HepG2 (cell line): ENCODE data around the gene FRG1. TPM values are rescaled to one million over a fixed set of nuclear protein-coding genes. Genes with fewer than 3 reads are reported as not detected.
A peak's percentile ranks its signal among the peaks of the same experiment; 100 is the strongest.

ENCODE experiments used
- ATF7-NPFF ChIP-seq: sonication (generic); formaldehyde crosslinking; IDR thresholded peaks from 2 replicates; pipeline ENCODE4 v1.8.1; 2023; ENCODE audit warnings: mild to moderate bottlenecking, low read depth, missing genetic modification reagents, moderate library complexity
- BORCS8-MEF2B ChIP-seq: sonication (generic); formaldehyde crosslinking; IDR thresholded peaks from 2 replicates; pipeline ENCODE4 v1.8.0; 2022; ENCODE audit warnings: mild to moderate bottlenecking, missing genetic modification reagents
- CBFB ChIP-seq: sonication (generic); formaldehyde crosslinking; IDR thresholded peaks from 2 replicates; pipeline ENCODE4 v1.4.0; 2020; ENCODE audit warnings: missing genetic modification reagents
- CBX1 ChIP-seq: IDR thresholded peaks from one replicate; pipeline ENCODE4 v1.6.1; 2016; ENCODE audit warnings: antibody characterized with exemption, low read depth
- CREM ChIP-seq, 2 experiments: sonication (generic) in 1 of 2; formaldehyde crosslinking in 1 of 2; IDR thresholded peaks; 2 replicates each; pipeline versions ENCODE4 v1.4.0 to v1.6.1; 2016 to 2020; ENCODE audit warnings: antibody characterized with exemption in 1 of 2, mild to moderate bottlenecking in 1 of 2, missing genetic modification reagents in 1 of 2
- JUNB ChIP-seq: sonication (generic); formaldehyde crosslinking; IDR thresholded peaks from 2 replicates; pipeline ENCODE4 v1.8.0; 2022; ENCODE audit warnings: missing genetic modification reagents, mild to moderate bottlenecking, borderline replicate concordance
- KLF12 ChIP-seq: sonication (generic); formaldehyde crosslinking; IDR thresholded peaks from 2 replicates; pipeline ENCODE4 v1.4.0; 2020; ENCODE audit warnings: missing genetic modification reagents, borderline replicate concordance
- PRDM15 ChIP-seq: sonication (generic); formaldehyde crosslinking; IDR thresholded peaks from 2 replicates; pipeline ENCODE4 v1.4.0; 2020; ENCODE audit warnings: missing genetic modification reagents
- RBFOX2 ChIP-seq: fragments of 200-400 bp; formaldehyde crosslinking; IDR thresholded peaks from 2 replicates; pipeline ENCODE4 v1.6.1; 2017; ENCODE audit warnings: low read depth, mild to moderate bottlenecking, low read length
- ZBTB1 ChIP-seq: sonication (generic); formaldehyde crosslinking; IDR thresholded peaks from 2 replicates; pipeline ENCODE4 v1.4.0; 2020; ENCODE audit warnings: missing genetic modification reagents, borderline replicate concordance
- ZNF282 ChIP-seq: fragments of 450-650 bp; IDR thresholded peaks from 2 replicates; pipeline ENCODE4 v1.6.1; 2018; ENCODE audit not compliant: partially characterized antibody
- ZNF30 ChIP-seq: sonication (generic); formaldehyde crosslinking; IDR thresholded peaks from 2 replicates; pipeline ENCODE4 v1.5.0; 2020; ENCODE audit warnings: mild to moderate bottlenecking, missing genetic modification reagents
- ZNF605 ChIP-seq: sonication (generic); formaldehyde crosslinking; IDR thresholded peaks from 2 replicates; pipeline ENCODE4 v1.8.0; 2022; ENCODE audit warnings: mild to moderate bottlenecking, missing genetic modification reagents
- ZNF639 ChIP-seq: conservative IDR thresholded peaks from 2 replicates; pipeline ENCODE4 v1.6.1; 2018; ENCODE audit warnings: missing genetic modification reagents
- ZNF7 ChIP-seq: IDR thresholded peaks from 2 replicates; pipeline ENCODE4 v1.6.1; 2016; ENCODE audit warnings: missing biosample characterization, missing genetic modification reagents
- polyA plus RNA-seq, 8 experiments: library from polyadenylated mRNA; depleted of rRNA in 3 of 8; stranded (reverse) in 7 of 8; unstranded in 1 of 8; fragments of >200 nt; fragmentation: Illumina TruSeq in 4 of 8; extraction: Trizol in 4 of 8; gene quantifications; 2 replicates each; pipeline versions ENCODE4 v1.2.1 to v1.2.3, GENCODE V29; 2011 to 2016; ENCODE audit warnings: low read depth in 4 of 8, missing spikeins in 1 of 8, mixed read lengths in 1 of 8; ENCODE audit not compliant: insufficient read depth in 1 of 8
- total RNA-seq, 5 experiments: library from RNA; depleted of rRNA; stranded (reverse); fragments of >200 nt; fragmentation: Illumina TruSeq; extraction: Trizol; gene quantifications; 2 replicates each; pipeline ENCODE4 v1.2.3, GENCODE V29; 2016; ENCODE audit warnings: low read depth in 1 of 5
- TF ChIP-seq, protein P1 (sequence below): sonication (generic); formaldehyde crosslinking; IDR thresholded peaks from 2 replicates; pipeline ENCODE4 v1.5.0; 2020; ENCODE audit warnings: mild to moderate bottlenecking, missing genetic modification reagents
- TF ChIP-seq, protein P2 (sequence below): sonication (generic); formaldehyde crosslinking; IDR thresholded peaks from 2 replicates; pipeline ENCODE4 v1.5.0; 2020; ENCODE audit warnings: missing genetic modification reagents

Gene FRG1
- total and polyA plus RNA-seq, 2 of the 13 experiments (the other 11 are each of a cell fraction or from before 2014, with no cell fraction given), result 5.7 to 42.6 TPM

GRCh38 chr4:189940178-189941004 lies at the start of gene FRG1 (continued):
- TF ChIP-seq, protein P1, sequence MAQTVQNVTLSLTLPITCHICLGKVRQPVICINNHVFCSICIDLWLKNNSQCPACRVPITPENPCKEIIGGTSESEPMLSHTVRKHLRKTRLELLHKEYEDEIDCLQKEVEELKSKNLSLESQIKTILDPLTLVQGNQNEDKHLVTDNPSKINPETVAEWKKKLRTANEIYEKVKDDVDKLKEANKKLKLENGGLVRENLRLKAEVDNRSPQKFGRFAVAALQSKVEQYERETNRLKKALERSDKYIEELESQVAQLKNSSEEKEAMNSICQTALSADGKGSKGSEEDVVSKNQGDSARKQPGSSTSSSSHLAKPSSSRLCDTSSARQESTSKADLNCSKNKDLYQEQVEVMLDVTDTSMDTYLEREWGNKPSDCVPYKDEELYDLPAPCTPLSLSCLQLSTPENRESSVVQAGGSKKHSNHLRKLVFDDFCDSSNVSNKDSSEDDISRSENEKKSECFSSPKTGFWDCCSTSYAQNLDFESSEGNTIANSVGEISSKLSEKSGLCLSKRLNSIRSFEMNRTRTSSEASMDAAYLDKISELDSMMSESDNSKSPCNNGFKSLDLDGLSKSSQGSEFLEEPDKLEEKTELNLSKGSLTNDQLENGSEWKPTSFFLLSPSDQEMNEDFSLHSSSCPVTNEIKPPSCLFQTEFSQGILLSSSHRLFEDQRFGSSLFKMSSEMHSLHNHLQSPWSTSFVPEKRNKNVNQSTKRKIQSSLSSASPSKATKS (CRISPR knock-in tag), result no peak
- no peak for TF ChIP-seq ZBTB1
- peak; percentile 52; the same call in 1 of the 2 replicates for TF ChIP-seq ZNF30 (CRISPR knock-in tag)
- peak; percentile 74 for TF ChIP-seq KLF12
- peak; percentile 90 for TF ChIP-seq BORCS8-MEF2B (CRISPR knock-in tag)
- peak; percentile 63 for TF ChIP-seq CREM (IDR thresholded peaks at IDR 0.05)
- no peak for TF ChIP-seq CREM (CRISPR knock-in tag; IDR thresholded peaks at IDR 0.05)
- TF ChIP-seq PRDM15 (CRISPR knock-in tag), result 0 out of 2 replicates have a peak, but pooled peaks have one; percentile 35
- peak; percentile 99 for TF ChIP-seq CBX1
- TF ChIP-seq ZNF639, result peak; percentile 83; the same call in 1 of the 2 replicates
- TF ChIP-seq, protein P2, sequence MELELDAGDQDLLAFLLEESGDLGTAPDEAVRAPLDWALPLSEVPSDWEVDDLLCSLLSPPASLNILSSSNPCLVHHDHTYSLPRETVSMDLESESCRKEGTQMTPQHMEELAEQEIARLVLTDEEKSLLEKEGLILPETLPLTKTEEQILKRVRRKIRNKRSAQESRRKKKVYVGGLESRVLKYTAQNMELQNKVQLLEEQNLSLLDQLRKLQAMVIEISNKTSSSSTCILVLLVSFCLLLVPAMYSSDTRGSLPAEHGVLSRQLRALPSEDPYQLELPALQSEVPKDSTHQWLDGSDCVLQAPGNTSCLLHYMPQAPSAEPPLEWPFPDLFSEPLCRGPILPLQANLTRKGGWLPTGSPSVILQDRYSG (CRISPR knock-in tag), result peak; percentile 93
- TF ChIP-seq ZNF7 (CRISPR knock-in tag), result no peak
- TF ChIP-seq ZNF605 (CRISPR knock-in tag), result peak; percentile 86
- TF ChIP-seq RBFOX2, result peak; percentile 79
- peak; percentile 80; the same call in 1 of the 2 replicates for TF ChIP-seq CBFB (CRISPR knock-in tag)
- TF ChIP-seq JUNB (CRISPR knock-in tag), result no peak
- no peak for TF ChIP-seq ZNF282
- TF ChIP-seq ATF7-NPFF (CRISPR knock-in tag), result peak; percentile 95
